Gastroesophageal sphincter (tissue), 3 donors: ENCODE results near the gene DNAH11.

ENCODE experiments used
- EP300 ChIP-seq: sonication (generic); formaldehyde crosslinking; IDR thresholded peaks from one replicate; pipeline ENCODE4 v1.6.1; 2017; ENCODE audit warnings: antibody characterized with exemption, mild to moderate bottlenecking
- POLR2A ChIP-seq, 2 donors: fragments of 450-650 bp; IDR thresholded peaks; one replicate each; pipeline ENCODE4 v1.6.1; 2017; ENCODE audit warnings: antibody characterized with exemption in 2 of 2, mild to moderate bottlenecking in 2 of 2, moderate library complexity in 1 of 2
- POLR2AphosphoS5 ChIP-seq: sonication (generic); formaldehyde crosslinking; IDR thresholded peaks from one replicate; pipeline ENCODE4 v1.6.1; 2017; ENCODE audit warnings: antibody characterized with exemption
- TF ChIP-seq, protein P1 (sequence below), 4 experiments: fragments of 200-600 bp in 2 of 4; fragments of 450-650 bp in 2 of 4; sonication (generic) in 1 of 4; IDR thresholded peaks; one replicate each; pipeline ENCODE4 v1.5.1; 2017 to 2019; ENCODE audit warnings: antibody characterized with exemption in 4 of 4, mild to moderate bottlenecking in 2 of 4, moderate library complexity in 2 of 4

GRCh38 chr7:21747806-21748205, 205.0 kb downstream of the DNAH11 start:
- TF ChIP-seq, protein P1, sequence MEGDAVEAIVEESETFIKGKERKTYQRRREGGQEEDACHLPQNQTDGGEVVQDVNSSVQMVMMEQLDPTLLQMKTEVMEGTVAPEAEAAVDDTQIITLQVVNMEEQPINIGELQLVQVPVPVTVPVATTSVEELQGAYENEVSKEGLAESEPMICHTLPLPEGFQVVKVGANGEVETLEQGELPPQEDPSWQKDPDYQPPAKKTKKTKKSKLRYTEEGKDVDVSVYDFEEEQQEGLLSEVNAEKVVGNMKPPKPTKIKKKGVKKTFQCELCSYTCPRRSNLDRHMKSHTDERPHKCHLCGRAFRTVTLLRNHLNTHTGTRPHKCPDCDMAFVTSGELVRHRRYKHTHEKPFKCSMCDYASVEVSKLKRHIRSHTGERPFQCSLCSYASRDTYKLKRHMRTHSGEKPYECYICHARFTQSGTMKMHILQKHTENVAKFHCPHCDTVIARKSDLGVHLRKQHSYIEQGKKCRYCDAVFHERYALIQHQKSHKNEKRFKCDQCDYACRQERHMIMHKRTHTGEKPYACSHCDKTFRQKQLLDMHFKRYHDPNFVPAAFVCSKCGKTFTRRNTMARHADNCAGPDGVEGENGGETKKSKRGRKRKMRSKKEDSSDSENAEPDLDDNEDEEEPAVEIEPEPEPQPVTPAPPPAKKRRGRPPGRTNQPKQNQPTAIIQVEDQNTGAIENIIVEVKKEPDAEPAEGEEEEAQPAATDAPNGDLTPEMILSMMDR (IDR thresholded peaks at IDR 0.05) = no peak
- TF ChIP-seq POLR2A (IDR thresholded peaks at IDR 0.05) = no peak
- no peak for TF ChIP-seq EP300
- no peak for TF ChIP-seq POLR2AphosphoS5
